ENCODE results near the gene SNAPC2.

The SNAPC2 gene

DNA sequence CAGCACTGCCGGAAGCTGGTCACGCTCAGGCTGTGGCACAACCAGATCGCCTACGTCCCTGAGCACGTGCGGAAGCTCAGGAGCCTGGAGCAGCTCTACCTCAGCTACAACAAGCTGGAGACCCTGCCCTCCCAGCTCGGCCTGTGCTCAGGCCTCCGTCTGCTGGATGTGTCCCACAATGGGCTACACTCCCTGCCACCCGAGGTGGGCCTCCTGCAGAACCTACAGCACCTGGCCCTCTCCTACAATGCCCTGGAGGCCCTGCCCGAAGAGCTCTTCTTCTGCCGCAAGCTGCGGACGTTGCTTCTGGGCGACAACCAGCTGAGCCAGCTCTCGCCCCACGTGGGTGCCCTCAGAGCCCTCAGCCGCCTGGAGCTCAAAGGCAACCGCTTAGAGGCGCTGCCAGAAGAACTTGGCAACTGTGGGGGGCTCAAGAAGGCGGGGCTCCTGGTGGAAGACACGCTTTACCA lies 19.7 kb upstream of the SNAPC2 start:
- TF ChIP-seq ZNF274 (IDR thresholded peaks at IDR 0.05; ENCODE audit: low read depth, low read length): no peak
- no peak overlapping the region for H3K4me3 ChIP-seq (ENCODE audit: low read length)

DNA sequence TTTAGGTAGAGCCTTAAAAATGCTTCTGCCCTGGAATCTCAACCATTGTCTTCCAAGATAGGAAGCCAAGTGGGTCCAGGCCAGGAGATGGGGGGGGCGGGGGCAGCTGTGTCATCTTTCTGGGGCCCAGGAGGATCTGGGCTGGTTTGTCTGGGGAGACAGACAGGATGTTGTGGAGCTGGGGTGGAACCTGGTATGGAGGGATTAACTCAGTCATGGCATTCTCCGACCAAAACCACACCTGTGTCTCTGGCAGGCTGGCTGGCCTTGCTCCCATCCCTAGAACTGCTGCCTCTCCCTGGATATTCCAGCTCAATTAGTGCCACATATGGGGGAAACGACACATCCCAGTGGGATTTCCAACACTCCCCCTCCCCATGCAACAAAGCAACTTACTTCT lies 19.2 kb upstream of the SNAPC2 start:
- TF ChIP-seq ZNF274 (IDR thresholded peaks at IDR 0.05; ENCODE audit: low read depth, low read length): no peak

DNA sequence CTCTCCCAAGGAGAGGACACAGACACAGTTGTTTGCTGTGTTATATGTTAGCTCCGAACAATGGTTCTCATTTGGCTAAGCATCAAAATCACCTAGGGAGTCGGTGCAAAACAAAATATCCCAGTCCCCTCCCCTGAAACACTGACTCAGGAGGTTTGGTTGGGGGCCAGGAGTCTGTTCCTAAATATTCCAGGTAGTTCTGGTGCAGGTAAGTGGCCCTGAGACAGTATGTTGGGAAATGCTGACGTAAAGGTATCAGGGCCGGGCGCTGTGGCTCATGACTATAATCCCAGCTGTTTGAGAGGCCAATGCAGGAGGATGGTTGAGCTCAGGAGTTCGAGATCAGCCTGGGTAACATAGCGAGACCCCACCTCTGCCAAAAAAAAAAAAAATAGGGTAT lies 18.8 kb upstream of the SNAPC2 start:
- no peak for TF ChIP-seq ZNF274 (IDR thresholded peaks at IDR 0.05; ENCODE audit: low read depth, low read length)
- no peak overlapping the region for H3K4me3 ChIP-seq (ENCODE audit: low read length)

More for the DNA sequence above, 19.2 kb upstream of the SNAPC2 start:
- H3K4me3 ChIP-seq (ENCODE audit: low read length): no peak overlapping the region

DNA sequence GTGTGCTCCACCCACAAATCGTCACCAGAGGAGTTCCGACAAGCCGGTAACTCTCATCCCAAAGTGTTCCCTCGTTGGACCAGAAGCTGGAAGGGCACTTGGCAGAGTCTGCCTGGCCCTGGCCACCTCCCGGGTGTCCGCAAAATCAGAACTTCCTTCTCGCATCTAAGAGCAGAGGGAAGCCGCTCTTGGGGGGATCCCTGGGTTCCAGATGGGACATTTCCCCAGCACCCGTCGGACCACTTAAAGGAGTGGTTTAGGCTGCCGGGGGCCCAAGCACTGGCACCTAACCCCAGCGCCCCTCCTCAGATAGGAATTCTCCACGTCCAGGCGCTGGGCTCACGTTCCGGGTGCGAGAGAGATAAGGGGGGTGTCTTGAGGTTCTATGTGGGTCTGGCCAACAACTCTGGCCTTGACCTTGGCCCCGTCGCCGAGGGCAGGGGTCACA lies 17.3 kb upstream of the SNAPC2 start:
- H3K4me3 ChIP-seq (ENCODE audit: low read length): peak overlapping the region; percentile 72
- no peak for TF ChIP-seq ZNF274 (IDR thresholded peaks at IDR 0.05; ENCODE audit: low read depth, low read length)

DNA sequence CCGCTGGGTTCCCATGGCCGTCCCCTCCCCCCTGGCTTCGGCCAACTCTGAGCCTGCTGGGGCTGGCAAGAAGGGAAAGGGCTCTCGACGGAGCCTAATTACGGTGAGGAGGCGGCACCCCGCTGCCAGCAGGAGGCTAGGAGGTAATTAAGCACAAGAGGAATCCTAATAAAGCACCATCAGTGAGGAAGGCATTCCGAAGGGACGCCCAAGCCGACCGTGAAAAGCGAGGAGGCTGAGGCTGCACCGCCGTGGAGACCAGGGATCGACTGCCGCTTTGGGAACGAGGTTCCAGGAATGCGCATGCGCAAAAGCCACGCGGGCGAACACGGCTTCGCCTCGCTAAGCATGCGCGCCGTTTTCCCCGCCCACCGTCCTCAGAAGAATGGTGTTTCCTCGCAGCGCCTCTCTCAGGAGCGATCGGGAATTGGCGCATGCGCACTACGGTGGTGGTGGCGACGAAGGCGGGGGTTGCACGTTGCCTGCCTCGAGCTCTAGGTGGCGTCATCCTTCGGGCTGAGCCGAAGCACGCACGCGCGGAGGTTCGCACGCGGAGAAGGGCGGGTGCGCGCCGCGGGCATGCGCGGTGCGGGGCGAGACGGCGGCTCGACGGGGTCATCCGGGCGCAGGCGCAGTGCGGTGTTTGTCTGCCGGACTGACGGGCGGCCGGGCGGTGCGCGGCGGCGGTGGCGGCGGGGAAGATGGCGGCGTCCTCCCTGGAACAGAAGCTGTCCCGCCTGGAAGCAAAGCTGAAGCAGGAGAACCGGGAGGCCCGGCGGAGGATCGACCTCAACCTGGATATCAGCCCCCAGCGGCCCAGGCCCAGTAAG lies 16.7 kb upstream of the SNAPC2 start, which contains the start of gene MAP2K7:
Gene MAP2K7, plus strand, starts transcription at position 634 of the 830 bp plus-strand sequence. Its CDS starts 68 bp downstream, at position 702.
- TF ChIP-seq ZNF274 (IDR thresholded peaks at IDR 0.05; ENCODE audit: low read depth, low read length): no peak
- H3K4me3 ChIP-seq (ENCODE audit: low read length): peak within 1 kb of the TSS; percentile 78

DNA sequence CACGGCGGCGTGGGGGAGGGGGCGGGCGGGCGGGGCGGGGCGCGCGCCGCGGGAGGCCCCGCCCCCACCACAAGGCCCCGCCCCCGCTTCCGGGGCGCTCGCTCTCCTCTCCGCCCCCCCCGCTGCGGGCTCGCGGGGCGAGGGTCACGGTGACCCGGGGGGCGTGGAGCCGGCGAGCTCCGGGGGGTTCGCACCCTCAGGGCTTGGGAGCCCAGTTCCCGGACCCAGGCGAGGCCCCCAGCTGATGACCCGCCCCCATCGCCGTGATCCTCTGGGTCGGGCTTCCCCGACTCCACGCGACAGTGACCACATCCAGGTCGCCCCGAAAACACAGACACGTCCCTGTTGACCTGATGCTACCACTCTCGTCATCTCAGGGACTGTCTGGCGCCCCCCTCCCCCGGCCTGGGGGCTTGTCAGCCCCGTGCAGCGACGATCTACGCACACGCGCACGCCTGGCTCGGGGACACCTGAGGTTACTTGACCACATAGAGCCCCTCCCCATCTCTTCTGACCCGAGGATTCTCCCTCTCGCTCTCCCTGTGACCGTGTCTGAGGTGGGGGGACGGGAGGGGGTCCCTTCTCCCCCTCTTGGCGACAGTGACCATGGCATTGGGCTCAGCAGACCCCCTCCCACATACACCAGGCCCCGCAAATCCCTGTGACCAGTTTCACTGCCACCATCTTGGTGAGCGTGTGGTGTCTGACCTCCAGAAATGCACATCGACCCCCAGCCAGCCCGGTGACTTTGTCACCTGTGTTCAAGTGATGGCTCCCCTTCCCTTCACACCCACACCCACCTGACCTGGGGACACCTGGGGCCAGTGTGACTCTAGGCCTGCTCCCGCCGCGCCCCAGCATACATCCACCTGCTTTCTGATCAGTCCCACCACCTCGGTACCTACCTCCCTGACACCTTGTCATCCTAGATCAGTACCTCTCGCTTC lies 15.8 kb upstream of the SNAPC2 start:
- no peak for TF ChIP-seq ZNF274 (IDR thresholded peaks at IDR 0.05; ENCODE audit: low read depth, low read length)
- H3K4me3 ChIP-seq (ENCODE audit: low read length): peak overlapping the region; percentile 78

DNA sequence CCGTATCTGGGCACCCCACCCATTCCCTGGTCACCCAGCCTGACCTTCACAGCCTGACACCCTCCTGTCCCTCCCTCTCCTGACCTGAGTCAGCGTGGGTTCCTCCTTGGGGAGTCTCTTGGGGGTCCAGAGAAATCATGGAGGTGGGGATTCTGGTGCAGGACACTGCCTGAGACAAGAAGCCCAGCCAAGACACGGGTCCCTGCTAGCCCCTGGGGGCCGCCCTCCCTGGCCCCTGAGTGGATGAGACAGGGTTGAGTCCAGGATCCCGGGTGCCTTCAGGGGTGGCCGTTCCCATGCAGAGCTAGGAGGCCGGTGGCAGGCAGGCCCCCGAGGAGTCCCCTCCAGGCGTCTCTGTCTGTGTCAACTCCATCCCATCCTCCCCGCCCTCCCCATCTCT lies 14.9 kb upstream of the SNAPC2 start:
- no peak overlapping the region for H3K4me3 ChIP-seq (ENCODE audit: low read length)
- no peak for TF ChIP-seq ZNF274 (IDR thresholded peaks at IDR 0.05; ENCODE audit: low read depth, low read length)

DNA sequence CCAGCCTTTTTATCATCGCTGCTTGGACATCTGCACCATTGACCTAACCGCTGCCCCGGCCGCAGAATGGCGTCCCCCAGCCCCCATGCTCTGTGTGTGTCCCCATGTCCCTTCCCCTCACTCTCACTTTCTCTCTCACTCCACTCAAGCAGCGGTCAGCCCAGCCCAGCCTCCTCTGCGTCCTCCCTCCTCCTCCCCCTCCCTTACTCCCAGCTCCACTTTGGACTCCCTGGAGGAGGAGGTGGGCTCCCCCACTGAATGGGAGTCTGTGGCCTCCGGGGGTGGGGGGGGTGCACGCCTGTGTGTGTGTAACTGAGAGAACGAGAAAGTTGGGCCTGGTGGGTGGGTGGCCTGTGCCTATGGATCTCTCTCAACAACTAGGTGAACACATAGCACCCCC lies 14.3 kb upstream of the SNAPC2 start:
- no peak overlapping the region for H3K4me3 ChIP-seq (ENCODE audit: low read length)
- TF ChIP-seq ZNF274 (IDR thresholded peaks at IDR 0.05; ENCODE audit: low read depth, low read length): no peak

DNA sequence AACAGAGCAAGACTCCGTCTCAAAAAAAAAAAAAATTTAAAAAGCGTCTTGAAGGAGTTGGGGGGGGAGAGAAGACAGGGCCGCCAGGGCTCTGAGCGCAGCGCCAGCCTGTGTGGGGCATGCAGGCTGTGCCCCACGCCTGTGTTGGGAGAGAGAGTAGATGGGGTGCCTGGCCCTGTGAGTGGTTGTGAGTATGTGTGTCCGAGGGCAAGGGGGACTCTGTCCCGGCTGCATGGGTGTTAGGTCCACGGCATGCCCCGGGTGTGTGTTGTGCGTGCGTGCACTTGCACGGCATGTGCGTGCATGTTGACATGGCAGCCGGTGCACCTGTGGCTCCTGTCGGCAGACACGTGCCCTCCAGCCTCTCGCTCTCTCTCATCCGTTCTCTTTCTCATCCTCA lies 13.0 kb upstream of the SNAPC2 start:
- no peak for TF ChIP-seq ZNF274 (IDR thresholded peaks at IDR 0.05; ENCODE audit: low read depth, low read length)
- no peak overlapping the region for H3K4me3 ChIP-seq (ENCODE audit: low read length)

DNA sequence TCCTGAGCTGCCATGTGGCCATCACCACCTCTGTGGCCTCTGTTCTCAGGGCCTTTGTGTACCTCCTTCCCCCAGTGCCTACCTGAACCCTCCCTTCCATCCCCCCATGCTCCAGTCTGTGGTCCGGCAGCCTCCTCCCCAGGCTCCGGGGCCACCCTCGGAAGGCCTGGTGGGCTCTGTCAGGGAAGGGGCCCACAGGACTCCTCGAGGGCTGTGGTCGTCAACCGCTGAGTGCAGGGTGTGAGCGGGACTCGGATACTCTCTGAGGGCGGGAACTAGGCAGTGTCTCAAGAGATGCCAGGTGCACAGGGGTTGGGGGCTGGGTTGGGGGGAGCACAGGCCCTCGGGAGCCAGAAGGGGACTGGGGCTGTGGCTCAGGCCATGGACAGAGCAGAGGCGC lies 12.6 kb upstream of the SNAPC2 start:
- TF ChIP-seq ZNF274 (IDR thresholded peaks at IDR 0.05; ENCODE audit: low read depth, low read length): no peak
- no peak overlapping the region for H3K4me3 ChIP-seq (ENCODE audit: low read length)

DNA sequence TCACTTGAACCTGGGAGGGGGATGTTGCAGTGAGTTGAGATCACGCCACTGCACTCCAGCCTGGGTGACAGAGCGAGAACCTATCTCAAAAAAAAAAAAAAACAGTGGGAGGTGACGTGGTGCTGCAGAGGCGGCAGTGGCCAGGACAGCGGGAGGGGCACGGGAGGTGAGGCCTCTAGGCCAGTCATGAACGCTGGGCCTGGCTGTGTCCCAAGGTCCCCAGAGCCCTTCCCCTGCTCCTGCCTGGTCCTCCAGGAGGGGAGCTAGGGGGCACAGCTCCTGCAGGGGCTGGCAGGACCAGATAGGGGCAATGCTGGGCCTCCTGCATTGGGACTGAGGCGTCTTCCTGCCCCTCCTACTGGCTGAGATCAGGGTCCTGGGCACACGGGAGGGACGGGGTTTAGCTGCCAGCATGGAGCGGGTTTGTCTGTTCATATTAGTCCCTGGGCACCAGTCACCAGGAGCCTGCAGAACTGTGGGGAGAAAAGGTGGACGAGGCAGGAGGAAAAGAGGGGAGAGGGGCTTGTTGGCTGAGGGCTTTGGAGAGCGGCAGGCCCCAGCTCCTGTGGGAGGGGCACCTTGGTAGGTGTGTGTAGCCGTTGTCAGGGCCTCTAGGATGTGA lies 11.9 kb upstream of the SNAPC2 start:
- TF ChIP-seq ZNF274 (IDR thresholded peaks at IDR 0.05; ENCODE audit: low read depth, low read length): no peak

DNA sequence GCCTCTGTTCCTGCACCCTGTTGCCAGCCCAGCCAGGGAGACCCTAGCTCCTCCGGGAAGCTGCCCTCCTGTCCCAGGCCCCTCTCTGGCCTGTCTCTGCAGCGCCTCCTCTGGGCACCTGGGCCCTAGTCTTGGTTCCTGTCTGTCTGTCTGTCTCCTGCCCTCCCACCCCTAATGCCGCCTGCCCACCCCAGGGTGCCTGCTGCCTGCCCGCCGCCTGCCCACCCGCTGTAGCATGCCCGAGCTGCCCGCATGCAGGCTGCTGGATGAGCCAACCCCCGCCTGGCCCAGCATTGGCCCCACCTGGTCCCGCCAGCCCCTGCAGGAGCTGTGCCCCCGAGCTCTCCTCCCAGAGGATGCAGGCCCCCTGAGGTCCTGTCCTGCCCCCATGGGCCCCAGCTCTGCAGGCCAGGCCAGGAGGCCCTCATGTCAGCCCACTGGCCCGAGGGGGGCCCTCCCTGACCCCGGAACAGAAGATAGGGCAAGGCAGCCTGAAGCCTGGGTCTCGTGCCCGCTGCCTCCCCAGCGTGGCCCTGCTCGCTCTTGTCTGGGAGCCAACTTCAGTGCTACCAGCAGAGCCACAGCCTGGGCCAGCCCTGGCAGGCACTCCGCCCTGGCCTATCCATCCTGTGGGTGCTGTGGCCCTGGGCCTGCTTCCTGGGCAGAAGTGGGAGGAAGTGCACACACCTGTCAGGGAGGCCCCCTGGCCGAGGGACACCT lies 11.2 kb upstream of the SNAPC2 start:
- no peak for TF ChIP-seq ZNF274 (IDR thresholded peaks at IDR 0.05; ENCODE audit: low read depth, low read length)
- H3K4me3 ChIP-seq (ENCODE audit: low read length): no peak overlapping the region

More for the DNA sequence above, 11.9 kb upstream of the SNAPC2 start:
- no peak overlapping the region for H3K4me3 ChIP-seq (ENCODE audit: low read length)

DNA sequence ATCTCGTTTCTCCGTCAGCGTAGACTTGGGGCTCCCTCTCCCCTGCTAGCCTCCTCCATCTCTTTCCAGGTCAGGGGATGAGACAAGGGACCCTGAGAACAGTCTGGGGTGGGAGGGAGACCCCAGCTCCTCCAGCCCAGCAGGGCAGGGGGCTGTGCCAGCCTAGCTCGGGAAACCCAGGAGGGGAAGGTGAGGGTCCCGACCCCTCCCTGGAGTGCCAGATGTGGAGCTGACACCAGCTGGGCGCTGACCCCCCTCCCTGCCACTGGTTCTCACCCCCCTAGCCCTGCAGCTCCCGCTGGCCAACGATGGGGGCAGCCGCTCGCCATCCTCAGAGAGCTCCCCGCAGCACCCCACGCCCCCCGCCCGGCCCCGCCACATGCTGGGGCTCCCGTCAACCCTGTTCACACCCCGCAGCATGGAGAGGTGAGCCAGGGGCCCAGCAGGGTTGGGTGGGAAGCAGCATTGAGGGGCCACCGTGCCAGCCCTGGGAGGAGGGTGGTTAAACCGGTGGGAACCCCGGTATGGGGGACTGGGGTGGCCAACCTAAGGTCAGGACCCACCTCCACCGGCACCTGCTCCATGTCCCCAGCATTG lies 10.6 kb upstream of the SNAPC2 start:
- no peak for TF ChIP-seq ZNF274 (IDR thresholded peaks at IDR 0.05; ENCODE audit: low read depth, low read length)
- H3K4me3 ChIP-seq (ENCODE audit: low read length): no peak overlapping the region
